ENCODE results near the gene ABRACL. TPM values are rescaled to one million over a fixed set of nuclear protein-coding genes. Genes with fewer than 3 reads are reported as not detected.

Gene ABRACL
- total and polyA plus RNA-seq, 2 of the 8 experiments (the other 6 are each of a cell fraction or from before 2014, with no cell fraction given): 103 to 167 TPM

DNA sequence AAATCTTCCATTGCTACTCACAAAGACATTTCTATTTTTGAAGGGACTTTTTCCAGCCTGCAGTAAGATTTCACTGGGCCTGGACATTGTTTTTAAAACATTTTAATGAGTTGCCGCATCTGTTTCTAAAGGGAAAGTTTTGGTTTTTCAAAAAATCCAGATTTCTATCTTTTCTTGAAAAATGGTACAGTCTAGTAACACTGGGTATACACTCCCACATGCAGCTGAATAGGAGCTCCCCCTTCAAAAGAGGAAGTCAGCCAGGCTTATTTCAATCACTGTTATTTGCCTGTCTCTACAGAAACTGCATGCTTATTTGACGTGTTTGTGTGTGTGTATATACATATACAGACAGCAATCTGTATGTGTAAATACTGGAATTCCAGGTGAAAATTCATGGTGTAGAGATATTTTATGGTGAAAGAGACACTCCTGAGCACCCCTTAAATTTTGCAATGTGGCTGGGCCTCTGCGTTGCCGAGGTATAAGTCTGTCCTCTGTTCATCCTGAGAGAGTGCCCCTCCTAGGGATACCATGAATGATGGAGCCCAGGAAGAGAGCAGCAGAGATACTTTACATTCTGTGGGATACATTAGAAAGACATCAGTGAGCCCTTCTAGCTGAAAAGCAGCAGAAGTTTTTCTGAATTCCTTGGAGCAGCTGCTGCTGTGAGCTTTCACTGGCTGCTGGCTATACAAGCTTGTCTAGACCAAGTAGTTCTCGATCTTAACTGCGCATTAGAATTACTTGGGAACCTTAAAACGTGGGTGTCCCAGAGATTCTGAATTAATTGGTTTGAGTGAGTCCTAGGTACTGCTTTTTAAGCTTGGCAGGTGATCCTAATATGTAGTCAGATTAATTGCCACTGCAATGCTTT is 12.0 kb upstream of the ABRACL start (continued):
- no peak for TF ChIP-seq RFX5 (IDR thresholded peaks at IDR 0.05; ENCODE audit: borderline replicate concordance, low read depth, low read length)
- no peak for TF ChIP-seq TBP (IDR thresholded peaks at IDR 0.05; ENCODE audit: low read depth, low read length)
